GM12873 (cell line): Measurements from ENCODE around the gene NAA35.
A peak's percentile ranks its signal among the peaks of the same experiment; 100 is the strongest.

Experiments used
- TF ChIP-seq, protein P1 (sequence below): IDR thresholded peaks from 2 replicates; pipeline ENCODE4 v1.5.1; 2012; ENCODE audit warnings: low read depth, mild to moderate bottlenecking, moderate library complexity, low read length, control low read depth; ENCODE audit not compliant: insufficient read depth; ENCODE audit errors: missing control alignments

NAA35 gene

DNA sequence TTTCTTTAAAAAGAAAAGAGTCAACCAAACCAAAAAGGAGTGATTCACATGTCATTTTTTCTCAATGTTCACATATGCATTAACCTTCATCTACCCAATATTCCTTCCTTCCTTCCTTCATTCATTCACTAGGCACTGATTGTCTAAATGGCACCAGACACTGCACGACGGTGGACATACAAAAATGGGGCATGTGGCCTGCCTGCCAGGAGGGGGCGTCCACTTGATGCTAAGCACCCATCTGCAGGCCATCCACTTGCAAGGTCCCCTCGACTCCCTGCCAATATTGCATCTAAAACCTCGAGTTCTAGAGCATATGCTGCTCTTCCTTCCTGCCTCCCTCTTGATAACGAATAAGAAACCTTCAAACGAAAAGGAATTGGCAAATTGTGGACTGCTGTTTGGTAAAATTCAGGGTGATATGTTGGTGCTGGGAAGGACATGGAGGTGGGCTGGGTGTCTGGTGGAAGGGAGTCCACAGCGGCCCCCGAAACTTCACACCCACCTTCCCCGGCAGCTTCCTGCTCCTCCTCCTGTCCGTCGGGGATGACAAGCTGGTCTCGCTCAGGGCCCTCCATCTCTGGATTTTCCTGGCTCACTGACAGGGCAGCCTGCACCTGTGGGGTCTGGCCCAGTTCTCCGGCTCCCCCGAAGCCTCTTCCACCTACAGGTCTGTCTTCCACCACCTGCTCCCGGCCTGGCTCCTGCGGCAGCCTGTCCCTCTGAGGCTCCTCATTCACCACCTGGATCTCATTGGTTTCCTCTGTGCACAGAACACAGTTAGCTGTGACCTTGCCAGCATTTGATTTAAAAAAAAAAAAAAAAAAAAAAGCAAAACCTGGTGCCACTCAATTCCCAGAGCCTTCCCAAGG is 94.2 kb downstream of the NAA35 start:
- TF ChIP-seq, protein P1, sequence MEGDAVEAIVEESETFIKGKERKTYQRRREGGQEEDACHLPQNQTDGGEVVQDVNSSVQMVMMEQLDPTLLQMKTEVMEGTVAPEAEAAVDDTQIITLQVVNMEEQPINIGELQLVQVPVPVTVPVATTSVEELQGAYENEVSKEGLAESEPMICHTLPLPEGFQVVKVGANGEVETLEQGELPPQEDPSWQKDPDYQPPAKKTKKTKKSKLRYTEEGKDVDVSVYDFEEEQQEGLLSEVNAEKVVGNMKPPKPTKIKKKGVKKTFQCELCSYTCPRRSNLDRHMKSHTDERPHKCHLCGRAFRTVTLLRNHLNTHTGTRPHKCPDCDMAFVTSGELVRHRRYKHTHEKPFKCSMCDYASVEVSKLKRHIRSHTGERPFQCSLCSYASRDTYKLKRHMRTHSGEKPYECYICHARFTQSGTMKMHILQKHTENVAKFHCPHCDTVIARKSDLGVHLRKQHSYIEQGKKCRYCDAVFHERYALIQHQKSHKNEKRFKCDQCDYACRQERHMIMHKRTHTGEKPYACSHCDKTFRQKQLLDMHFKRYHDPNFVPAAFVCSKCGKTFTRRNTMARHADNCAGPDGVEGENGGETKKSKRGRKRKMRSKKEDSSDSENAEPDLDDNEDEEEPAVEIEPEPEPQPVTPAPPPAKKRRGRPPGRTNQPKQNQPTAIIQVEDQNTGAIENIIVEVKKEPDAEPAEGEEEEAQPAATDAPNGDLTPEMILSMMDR = peak; percentile 63

DNA sequence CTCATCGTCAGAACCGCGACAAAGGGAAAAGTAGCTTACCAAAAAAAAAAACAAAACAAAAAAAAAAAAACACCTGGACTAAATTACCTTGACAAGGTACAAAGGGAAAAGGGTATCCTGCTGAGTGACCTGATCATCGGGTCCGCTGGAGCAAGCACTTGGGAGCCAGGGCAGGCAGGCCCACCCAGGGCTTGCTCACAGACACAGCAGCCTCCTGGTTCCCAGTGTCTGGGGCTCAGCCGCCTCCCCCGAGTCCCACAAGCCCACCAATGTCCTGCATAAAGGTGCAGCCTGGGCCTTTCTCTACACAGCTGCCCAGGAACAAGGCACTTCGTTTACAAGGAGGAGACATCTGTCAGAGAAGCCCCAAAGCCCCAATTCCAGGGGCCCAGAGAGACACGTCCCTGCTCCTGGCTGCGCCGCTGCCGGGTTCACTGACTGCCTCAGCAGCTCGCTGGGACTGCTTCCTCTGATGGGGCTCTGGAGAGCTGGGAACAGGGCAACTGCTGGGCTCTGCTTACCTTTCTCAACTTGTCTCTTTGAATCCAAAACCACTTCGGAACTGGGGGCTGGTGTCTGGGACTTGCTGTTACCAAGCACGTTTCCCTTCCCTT is 95.0 kb downstream of the NAA35 start:
- TF ChIP-seq, protein P1 = no peak

DNA sequence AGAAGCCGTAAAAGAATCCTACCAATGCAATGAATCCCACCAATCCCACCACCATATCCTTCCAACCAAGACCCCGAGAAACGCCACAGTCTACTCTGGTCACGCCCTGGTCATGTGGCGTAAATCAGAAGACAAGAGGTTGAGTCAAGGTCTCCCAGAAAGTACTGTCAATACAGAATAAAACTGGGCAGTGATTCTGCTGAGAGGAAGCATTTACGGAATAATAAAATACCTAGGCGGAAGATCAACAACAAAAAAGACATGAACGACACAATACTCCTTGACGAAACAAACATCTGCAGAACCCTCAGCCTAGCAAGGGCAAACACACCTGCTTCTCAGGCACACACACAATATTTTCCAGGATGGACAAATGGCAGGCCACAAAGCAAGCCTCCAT is 95.6 kb downstream of the NAA35 start:
- TF ChIP-seq, protein P1 = no peak

DNA sequence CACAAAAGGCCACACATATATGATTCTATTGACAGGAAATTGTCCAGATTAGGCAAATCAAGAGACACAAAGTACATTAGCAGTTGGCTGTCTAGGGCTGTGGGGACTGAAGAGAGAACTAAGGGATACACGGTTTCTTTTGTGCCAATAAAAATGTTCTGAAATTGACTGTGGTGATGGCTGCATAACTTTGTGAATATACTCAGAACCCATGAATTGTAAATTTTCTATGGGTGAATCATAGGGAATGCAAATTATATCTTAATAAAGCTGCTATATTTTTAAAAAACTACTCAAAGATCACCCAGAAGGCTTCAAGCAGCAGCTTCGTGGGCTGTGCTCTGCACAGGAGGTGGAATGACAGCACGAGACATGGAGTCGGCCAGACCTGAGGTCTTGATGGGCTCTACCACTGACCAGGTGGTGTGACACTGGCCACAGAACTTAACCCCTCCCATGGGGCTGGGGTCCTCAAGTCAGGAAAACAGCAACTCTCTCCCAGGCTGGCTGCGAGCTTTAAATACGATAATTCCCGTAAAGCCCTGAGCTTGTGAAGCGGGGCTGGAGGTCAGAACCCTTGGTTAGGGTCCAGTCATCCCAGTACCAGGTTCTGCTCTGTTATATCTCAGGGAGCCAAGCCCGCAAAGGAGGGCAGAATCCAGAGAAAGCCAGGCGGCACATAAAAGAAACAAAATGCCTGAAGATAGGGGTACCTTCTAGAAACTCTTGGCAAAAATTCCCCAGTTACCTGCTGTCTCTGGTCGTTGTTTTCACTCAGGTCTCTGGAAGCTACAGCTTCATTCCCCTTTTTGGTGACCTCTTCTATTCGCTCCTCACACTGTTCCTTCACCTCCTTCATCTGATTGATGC is 99.3 kb downstream of the NAA35 start:
- TF ChIP-seq, protein P1 = no peak

DNA sequence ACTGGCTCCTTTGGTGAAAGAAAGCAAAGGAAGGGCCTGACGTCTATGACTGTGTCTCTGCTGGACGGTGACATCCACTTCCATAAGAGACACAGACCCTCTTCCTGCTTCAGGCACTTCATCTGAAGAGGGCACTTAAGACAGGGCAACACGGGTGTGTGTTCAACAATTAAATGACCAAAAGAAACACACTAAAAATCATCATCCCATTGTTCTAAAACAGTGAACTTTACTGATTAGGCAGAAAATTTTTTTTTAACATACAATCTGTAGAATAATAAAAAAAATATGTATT is 99.9 kb downstream of the NAA35 start:
- TF ChIP-seq, protein P1 = no peak

DNA sequence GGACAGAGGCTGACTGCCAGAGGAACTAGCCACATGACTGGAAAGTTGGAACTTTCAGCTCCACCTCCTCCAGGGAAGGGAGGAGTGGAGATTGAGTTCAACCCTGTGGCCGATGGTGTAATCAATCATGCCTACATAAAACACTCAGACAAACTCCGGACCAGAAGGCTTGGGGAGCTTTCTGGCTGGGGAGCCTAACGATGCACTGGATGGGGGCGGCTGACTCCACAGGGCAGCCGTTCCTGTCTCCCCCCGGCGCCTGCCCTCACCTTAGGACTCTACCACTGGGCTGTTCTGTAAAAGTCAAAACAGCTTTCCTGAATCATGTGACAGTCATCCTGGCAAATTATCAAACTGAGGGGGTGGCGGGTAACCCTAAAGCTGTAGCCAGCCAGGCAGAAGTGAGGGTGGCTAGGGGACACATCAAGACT is 100.4 kb downstream of the NAA35 start:
- TF ChIP-seq, protein P1 = no peak
